Right ventricle myocardium superior (tissue), 1 donor: ENCODE results near the gene TUG1. TPM values are rescaled to one million over a fixed set of nuclear protein-coding genes. Genes with fewer than 3 reads are reported as not detected.

Experiments
- ATAC-seq: fragments of 200-7000 bp; cut with Tn5 transposase; one replicate; pipeline ENCODE4 v1.9.1; 2020; ENCODE audit warnings: mild to moderate bottlenecking; ENCODE audit not compliant: poor library complexity
- DNase-seq: peaks from one replicate; pipeline ENCODE4 v3.0.0-alpha.2; 2020
- intact Hi-C: fragments of 100-400 bp; cut with DNase I; formaldehyde crosslinking; loops from one replicate; pipeline ENCODE4 v1.11.2; 2022
- total RNA-seq: library from RNA; stranded (reverse); fragmentation: NEBNext Ultra II Directional; extraction: Animal tissue kit (Norgen Biotek cat#: 25700); gene quantifications from one replicate; pipeline ENCODE4 v1.2.1, GENCODE V29; 2021
- donor health status: DM: no; HTN: yes; CAD: no; lungs with severe emphysema.

The TUG1 gene
- total RNA-seq, 1 donor from 2014 or later, result 30.9 TPM

DNA sequence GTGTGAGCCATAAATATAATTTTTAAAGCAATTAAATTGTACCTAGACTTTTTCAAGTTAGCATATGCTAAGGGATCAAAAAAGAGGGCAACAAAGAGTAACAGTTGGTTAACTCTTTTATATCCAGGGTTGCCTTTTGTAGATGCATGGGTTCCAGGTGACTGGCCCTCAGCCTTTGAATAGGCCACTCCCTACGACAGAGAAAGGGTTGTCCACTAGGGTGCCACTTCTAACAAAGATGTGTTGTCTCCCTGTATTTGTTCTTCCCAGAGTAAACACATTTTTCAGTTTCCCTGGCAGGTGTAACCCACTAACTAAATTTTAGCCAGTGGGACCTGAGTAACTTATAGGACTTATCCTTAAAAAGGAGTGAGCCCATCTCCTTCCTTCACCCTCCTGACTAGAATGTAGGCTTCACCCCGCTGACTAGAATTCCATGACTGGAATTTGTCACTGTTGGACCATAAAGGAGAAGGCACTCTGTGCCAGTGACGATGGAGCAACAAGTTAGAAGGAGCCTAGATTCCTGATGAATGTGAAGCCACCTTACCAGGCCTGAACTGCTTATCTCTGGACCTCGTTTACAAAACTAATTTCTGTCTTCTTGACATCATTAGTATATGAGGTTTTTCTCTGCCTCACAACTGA is 16.6 kb downstream of the TUG1 start:
- DNase-seq, result no peak
- no peak for ATAC-seq
- intact Hi-C loops, result no loop called here

DNA sequence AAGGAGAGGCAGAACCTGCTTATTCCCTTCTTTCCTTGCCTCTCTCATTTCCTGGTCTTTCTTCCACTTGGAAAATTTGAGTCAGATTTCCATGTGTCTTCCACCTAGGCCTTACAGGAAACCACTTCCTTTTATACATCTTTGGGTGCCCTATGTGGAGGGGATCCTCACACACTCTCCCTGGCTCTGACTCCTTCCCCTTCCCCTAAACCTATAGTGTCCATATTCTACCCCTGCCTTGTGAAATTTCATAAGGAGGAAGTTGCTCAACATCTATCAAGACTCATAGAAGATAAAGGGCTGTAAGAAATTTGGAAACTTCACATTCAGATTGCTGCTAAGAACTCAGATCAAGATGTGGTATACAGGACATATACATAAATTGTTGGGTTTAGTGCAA is 20.4 kb downstream of the TUG1 start:
- DNase-seq, result no peak
- no peak for ATAC-seq
- intact Hi-C loops, result no loop called here

DNA sequence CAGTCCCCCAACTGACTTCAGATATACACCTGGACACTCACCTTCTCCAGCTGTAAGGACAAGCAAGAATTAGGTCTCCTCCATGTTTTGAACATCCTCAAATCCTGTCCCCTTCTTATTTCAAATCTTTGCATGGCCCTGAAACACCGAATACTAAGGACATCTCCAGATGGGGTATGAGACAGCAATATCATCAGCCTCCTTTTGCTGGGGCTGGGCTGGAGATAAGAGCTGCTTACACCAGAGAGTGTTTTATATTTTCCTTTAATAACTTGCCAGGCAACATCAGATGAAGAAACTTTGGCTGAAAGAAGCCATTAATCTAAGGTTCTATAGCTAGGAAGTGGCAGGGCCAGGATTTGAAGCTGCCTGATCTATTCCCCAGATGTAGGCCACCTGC is 21.6 kb downstream of the TUG1 start:
- DNase-seq, result no peak
- ATAC-seq, result no peak
- intact Hi-C loops, result no loop called here

DNA sequence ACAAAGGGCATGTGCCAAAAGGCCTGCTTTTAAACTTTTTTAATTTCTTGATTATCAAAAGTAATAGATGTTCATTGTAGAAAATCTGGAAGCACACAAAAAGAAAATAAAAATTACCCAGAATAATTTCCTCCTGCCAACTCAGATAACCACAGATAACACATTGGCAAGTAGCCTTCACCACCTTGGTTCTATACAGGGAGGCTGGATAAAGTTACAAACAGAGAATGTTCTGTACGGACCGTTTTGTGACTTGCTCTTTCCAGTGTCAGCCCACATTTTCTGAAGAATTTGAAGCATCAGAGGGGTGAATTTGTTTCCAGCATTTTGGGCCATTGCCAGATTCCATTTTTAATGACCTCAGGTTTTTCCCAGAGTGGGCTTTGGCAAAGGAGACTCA is 23.5 kb downstream of the TUG1 start:
- DNase-seq (no peak), ATAC-seq (no peak)
- intact Hi-C loops, result no loop called here

DNA sequence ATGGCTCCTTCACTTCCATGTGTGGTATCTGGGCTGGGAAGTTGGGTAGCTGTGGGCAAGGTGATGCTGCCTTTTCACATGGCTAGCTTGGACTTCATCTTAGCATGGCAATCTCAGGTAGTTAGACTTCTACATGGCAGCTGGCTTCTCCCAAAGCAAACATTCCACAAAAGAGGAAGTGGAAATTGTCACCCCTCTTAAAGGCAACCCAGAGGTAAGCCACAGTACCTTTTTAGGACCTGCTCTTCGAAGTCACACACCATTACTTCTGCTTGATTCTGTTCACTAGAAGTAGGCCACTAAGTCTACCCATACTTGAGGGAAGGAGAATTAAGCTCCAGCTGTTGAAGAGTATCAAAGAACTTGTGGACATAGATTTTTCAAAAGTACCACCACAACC is 25.9 kb downstream of the TUG1 start:
- intact Hi-C loops, result no loop called here
- no peak for ATAC-seq
- DNase-seq, result no peak

DNA sequence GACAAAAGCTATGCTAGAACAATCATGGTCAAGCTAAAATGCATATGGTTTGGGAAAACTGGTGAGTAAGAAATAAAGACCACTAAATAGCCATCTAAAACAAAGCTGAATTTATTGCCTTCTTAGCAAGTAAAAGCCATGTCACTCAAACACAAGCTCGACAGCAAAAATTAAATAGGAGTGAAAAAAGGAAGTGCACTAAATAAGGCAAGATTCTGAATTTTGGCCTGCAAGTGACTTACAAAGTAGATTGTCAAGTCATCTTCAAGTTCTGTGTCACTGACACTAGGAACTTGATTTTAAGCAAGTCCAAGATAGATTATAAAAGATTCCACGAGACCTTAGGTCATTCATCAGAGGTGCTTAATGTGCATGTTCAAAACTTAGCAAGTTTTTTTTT is 27.4 kb downstream of the TUG1 start:
- no peak for DNase-seq
- no peak for ATAC-seq

DNA sequence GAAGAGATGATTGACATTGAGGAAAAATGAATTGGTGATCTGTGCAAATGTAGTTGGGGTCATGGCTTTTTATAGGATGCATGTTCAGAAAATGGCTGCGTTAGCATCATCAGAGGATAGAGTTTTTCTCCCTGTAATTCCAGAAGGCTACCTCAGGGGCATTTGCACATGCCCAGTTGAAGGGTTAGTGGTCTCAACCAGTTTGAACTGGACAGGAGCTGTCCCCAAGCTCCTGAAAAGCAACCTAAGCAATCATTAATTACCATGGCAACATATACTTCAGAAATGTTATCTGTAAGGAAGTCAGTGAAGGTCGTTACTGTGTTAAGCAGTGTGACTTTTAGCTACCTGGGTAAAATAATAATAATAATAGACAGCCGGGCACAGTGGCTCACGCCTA is 29.3 kb downstream of the TUG1 start:
- no peak for ATAC-seq
- DNase-seq, result no peak
- intact Hi-C loops, result no loop called here

More for the DNA sequence above, 27.4 kb downstream of the TUG1 start:
- intact Hi-C loops, result no loop called here

DNA sequence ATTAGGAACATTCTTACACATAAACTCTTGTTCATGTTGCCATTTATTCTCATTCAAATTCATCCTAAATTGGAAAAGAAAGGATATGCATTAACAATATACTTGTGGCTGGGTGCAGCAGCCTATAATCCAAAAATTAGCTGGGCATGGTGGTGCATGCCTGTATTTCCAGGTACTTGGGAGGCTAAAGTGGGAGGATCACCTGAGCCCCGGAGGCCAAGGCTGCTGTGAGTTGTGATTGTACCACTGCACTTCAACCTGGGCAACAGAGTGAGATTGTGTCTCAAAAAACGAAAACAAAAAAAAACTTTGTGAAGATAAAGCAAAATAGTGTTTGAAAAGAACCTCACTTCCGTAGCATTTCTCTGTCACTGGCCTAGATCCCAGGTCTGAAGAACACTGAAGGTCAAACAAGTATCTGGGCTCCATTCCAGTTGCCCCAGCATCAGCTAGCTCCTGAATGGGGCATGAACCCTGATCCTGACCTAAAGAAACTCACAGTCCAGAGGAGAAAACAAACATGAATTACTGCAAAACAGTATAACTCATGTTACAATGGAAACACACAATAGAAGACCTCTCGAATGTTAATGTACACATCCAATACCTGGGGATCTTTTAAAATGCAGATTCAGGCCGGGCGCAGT is 32.2 kb downstream of the TUG1 start:
- ATAC-seq, result no peak
- DNase-seq, result no peak
- intact Hi-C loops, result no loop called here

DNA sequence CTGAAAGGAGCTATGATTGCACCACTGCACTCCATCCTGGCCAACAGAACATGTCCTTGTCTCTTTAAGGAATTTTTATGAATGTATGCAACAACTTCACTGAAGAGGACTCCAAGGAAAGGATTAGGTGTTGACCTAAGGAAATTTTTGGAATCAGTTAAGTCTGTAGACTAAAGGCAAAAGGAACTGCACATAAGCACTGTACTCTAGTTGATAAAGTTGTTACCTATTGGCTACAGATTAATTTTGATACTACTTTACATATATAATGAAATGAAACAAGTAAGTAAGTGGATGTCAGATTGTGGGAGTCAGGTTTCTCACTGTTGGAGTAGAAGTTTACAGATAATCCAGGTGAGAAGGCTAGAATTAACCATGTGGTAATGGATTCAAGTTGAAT is 36.5 kb downstream of the TUG1 start:
- ATAC-seq, result no peak
- intact Hi-C loops, result no loop called here
- DNase-seq, result no peak

DNA sequence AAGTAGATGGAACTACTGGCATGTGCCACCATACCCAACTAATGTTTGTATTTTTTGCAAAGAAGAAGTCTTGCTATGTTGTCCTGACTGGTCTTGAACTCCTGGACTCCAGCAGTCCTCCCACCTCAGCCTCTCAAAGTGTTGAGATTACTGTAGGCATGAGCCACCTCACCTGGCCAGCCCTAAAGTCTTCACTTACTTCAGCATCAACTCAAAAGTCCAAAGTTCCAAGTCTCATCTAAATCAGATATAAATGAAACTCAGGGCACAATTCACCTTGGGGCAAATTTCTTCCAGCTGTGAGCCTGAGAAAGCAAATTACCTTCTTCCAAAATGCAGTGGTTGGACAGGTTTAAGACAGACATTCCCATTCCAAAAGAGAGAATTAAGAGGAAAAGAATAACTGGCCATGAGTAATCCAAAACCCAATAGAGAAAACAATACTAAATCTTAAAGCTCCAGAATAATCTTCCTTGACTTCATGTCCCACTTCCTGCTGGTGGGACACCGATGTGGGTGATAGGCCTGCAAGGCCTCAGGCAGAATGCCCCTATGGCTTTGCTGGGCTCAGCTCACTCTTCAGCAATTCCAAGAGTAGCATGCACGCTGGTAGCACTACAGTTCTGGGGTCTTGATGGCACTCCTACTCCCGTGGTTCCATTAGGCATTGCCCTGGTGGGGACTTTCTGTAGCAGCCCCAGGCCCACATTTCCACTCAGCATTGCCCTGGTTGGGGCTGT is 50.3 kb downstream of the TUG1 start:
- ATAC-seq (no peak), DNase-seq (no peak)
- intact Hi-C loops, result no loop called here

DNA sequence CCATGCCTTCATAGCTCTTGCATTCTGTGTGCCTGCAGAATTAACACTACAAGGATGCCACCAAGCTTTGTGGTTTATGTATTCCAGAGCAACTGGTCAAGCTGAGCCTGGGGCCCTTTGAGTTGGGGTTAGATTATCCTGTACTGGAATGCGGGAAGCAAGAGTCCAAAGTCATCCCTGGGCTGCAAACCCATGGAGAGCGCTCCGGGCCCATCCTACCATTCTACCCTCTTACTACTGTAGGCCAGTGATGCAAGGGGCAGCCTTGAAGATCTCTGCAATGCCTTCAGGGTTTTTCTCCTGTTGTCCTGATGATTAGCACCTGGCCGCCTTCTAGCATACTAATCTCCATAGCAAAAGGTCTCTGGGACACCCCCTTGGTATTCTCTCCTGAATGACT is 51.3 kb downstream of the TUG1 start:
- DNase-seq (no peak), ATAC-seq (no peak)
- intact Hi-C loops, result no loop called here

DNA sequence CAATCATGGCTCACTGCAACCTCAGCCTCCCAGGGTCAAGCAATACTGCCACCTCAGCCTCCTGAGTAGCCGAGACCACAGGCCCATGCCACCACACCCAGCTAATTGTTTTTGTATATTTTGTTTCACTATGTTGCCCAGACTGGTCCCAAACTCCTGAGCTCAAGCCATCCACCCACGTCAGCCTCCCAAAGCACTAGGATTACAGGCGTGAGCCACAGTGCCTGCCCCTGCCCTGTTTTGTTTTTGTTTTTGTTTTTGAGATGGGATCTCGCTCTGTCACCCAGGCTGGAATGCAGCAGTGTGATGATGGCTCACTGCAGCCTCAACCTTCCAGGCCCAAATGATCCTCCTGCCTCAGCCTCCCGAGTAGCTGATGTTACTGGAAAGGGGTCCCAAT is 53.5 kb downstream of the TUG1 start:
- no peak for ATAC-seq
- intact Hi-C loops, result no loop called here
- no peak for DNase-seq

Other genes with a start within 250 kb of the TUG1 start
- 20.1 TPM for gene MORC2, start 491 bp upstream of the TUG1 start, total RNA-seq
- gene SMTN, start 112.1 kb downstream of the TUG1 start, total RNA-seq, result 256 TPM
- gene SELENOM, start 138.3 kb downstream of the TUG1 start, total RNA-seq, result 43.4 TPM
- gene INPP5J, start 153.7 kb downstream of the TUG1 start, total RNA-seq, result 15.4 TPM
- gene PLA2G3, start 171.2 kb downstream of the TUG1 start, total RNA-seq, result not detected
- gene RNF185, start 190.9 kb downstream of the TUG1 start, total RNA-seq, result 17.7 TPM
- 8.5 TPM for gene LIMK2, start 243.0 kb downstream of the TUG1 start, total RNA-seq